GM21576 (cell line): Measurements from ENCODE around the gene MAGEL2.

ENCODE experiments used
- ATAC-seq: cut with Tn5 transposase; IDR thresholded peaks from one replicate; pipeline ENCODE4 v1.9.1; 2021; ENCODE audit warnings: mild to moderate bottlenecking, moderate library complexity; ENCODE audit not compliant: unreplicated experiment

The MAGEL2 gene

DNA sequence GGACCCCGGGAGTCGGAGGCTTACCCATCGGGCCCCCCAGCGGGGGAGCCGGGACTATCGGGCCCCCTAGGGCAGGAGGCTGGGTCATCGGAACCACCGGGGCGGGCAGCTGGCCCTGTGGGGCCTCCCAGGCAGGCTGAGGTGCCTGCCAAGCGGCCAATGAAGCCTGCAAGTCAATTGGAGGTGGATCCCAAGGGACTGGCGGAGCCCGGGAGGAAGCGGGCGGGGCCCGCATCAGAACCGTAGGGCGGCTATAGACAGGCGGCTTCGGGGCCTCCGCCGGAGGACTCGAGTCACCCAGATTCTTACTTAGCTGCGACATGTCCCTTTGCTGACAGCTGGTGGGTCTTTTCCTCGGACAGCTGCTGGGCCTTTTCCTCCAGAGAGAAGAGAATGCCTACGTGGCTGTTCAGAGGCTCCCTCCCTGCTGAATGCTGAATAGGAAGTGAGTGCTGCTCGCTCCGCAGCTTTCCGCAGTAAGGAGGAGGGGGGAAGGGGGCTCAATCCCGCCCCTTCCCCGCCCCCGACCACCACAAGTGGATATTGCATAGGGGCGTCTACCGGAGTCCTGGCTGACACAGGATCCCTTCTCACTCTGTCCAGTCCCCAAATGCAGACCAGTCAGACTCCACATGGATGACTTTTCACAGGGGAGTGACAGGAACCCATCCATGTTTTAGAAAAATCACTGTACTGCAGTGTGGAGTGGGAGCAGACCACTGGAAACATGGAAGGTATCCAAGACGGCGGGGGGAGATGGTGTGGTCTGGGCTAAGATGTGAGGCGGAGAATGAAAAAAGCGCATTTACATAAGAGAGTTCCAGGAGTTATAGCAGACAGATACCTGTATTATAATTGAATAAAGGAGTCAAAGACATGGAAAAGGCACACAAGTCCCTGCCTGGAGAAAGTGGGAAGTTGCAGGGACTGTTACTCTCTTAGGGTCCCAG is at the start of gene MAGEL2:
Gene MAGEL2 (minus strand): TSS at position 447 of the 950 bp plus-strand sequence. CDS start 125 bp downstream, at position 322.
- ATAC-seq, result no peak

GRCh38 chr15:23695282-23695681 is 47.6 kb upstream of the MAGEL2 start:
- ATAC-seq, result no peak

GRCh38 chr15:23694592-23694991 is 46.9 kb upstream of the MAGEL2 start:
- no peak for ATAC-seq

DNA sequence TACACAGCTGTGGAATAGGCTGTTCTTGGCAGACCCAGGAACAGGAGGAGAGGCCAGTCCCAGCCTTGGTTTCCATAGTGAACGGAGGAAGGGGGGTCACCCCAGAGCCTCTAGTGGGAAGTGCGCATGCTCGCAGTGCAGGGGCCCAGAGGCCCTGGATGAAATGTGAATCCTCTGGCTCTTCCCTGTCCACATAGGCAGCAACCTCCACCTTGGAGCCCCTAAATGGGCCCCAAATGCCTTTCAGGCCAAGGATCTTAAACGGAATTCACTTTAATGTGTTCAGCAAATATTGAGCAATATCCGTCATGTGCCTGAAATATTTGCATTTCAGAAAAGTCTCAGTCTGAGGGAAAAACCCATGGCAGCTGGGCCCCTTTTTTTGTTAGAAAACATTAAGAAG is 42.8 kb upstream of the MAGEL2 start:
- no peak for ATAC-seq

DNA sequence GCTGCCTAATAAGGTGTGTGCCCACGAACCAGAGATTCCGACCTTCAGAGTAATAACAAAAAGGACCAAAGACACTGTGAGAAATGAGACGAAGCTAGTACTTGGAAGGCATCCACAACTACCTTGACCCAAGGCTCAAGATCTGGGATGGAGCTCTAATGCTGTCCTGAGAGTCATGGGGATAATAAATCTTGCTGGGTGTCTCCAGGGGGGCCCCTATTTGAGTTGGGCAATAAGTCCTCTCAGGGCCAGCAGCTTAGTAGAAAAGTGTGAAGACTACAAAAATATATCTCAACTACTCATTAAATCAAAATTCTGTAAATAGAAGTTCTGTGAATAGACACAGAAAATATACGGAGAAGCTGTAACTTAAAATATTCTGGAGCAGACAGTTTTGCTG is 42.3 kb upstream of the MAGEL2 start:
- ATAC-seq, result no peak

DNA sequence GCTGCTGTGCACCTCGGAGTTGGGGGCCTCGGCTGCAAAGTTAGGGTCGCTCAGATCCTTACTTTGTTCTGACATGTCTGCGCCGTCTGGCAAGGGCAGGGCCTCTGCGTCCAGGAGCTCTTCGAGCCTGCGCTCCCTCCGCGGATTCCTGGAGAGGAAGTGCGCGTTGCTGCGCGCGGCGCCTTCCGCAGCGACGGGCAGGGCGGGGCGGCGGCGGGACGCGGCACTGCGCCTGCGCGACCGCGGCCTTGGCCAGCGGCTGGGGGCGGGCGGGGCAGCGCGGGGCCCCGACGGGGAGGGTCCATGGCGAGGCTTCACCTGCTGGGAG is 39.4 kb upstream of the MAGEL2 start, which contains the start of gene NDN:
Gene NDN (minus strand): TSS at position 163 of the 328 bp plus-strand sequence. CDS start 88 bp downstream, at position 75.
- ATAC-seq, result no peak

DNA sequence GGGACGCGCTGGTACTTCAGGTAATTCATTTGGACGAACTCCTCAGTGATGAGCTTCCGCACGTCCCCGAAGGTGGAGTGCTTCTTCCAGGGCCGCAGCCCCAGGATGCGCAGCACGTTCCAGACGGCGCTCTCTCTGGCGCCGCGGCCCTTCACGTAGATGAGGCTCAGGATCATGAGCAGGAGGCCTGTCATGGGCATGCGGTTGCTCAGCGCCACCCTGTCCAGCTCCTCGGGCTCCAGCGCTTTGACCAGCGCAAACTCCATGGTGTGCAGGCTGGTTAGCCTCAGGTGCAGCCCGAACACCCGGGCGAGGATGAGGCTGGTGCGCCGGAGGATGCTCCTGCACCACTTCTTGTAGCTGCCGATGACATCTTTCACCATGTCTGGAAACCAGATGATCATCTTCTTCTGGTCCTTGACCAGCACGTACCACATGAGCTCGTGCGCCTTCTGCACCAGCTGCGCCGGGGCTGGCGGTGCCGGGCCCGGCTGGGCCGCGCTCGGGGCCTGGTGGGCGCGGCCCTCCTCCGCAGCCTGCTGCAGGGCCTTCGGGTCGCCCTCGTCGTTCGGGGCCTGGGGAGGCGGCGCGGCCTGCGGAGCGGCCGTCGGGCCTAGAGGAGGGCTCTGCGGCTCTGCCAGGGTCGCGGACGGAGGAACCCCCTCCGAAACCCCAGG is 38.9 kb upstream of the MAGEL2 start:
- no peak for ATAC-seq

- ATAC-seq, result no peak
Observed at GRCh38 chr15:23671481-23671880, 23.8 kb upstream of the MAGEL2 start.

- ATAC-seq, result no peak
Observed at GRCh38 chr15:23670970-23671369, 23.3 kb upstream of the MAGEL2 start.

GRCh38 chr15:23663232-23663631 is 15.6 kb upstream of the MAGEL2 start:
- ATAC-seq, result no peak

DNA sequence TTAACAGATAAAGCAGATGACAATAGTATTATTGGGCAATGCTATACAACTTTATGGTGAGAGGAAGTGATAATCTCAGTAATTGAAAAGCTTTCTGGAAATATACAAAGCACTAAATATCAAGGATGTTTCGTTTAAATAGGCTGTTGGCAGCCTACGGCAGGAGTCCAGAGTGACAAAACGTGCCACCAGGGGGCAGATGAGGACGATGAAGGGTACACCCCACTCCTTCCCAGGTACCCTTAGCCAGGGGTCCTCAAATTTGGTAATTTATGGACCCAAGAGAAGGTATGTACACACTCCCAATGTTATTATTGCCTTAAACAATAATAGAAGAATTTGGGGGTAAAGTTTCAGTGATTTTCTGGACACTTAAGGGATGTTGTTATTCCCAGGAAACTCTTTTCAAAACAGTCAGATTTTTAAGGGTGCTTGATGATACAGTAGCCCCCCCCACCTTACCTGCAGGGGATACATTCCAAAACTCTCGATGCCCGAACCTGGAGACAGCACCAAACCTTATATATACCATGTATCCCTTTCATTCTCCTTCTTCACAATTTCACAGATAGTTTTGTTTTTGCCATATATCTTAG is 1.4 kb upstream of the MAGEL2 start:
- ATAC-seq, result no peak

DNA sequence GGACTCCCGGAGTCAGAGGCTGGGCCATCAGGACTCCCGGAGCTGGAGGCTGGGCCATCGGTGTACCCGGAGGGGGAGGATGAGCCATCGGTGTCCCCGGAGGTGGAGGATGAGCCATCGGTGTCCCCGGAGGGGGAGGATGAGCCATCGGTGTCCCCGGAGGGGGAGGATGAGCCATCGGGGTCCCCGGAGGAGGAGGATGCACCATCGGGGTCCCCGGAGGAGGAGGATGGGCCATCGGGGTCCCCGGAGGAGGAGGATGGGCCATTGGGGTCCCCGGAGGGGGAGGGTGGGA is 719 bp downstream of the MAGEL2 start:
- no peak for ATAC-seq

DNA sequence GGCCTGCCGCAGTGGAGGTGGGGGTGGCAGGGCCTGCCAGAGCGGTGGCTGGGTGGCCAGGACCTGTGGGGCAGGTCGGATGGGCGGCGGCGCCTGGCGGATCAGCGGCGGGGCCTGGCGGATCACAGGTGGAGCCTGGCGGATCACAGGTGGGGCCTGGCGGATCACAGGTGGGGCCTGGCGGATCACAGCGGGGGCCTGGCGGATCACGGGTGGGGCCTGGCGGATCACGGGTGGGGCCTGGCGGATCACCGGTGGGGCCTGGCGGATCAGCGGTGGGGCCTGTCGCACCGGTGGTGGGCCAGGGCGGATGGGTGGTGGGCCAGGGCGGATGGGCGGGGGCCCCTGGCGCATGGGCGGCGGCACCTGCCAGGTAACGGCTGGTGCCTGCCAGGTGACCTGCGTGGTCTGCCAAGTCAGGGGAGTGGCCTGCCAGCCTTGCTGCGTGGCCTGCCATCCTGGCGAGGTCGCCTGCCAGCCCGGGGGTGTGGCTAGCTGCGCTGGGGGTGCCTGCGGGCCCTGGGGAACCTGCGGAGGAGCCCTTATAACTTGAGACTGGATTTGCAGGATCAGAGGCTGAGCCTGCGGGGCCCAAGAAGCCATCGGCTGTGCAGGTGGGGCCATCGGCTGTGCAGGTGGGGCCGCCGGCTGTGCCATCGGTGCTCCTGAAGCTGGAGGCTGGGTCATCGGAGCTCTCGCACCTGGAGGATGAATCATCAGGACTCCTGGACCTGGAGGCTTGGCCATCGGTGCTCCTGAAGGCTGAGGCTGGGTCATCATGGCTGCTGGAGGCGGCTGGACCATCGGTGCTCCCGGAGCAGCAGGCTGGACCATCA is 1.3 kb downstream of the MAGEL2 start:
- ATAC-seq, result no peak

- no peak for ATAC-seq
Observed at GRCh38 chr15:23645371-23646164, 2.1 kb downstream of the MAGEL2 start.

- ATAC-seq, result no peak
Observed at GRCh38 chr15:23644829-23645228, 2.8 kb downstream of the MAGEL2 start.

DNA sequence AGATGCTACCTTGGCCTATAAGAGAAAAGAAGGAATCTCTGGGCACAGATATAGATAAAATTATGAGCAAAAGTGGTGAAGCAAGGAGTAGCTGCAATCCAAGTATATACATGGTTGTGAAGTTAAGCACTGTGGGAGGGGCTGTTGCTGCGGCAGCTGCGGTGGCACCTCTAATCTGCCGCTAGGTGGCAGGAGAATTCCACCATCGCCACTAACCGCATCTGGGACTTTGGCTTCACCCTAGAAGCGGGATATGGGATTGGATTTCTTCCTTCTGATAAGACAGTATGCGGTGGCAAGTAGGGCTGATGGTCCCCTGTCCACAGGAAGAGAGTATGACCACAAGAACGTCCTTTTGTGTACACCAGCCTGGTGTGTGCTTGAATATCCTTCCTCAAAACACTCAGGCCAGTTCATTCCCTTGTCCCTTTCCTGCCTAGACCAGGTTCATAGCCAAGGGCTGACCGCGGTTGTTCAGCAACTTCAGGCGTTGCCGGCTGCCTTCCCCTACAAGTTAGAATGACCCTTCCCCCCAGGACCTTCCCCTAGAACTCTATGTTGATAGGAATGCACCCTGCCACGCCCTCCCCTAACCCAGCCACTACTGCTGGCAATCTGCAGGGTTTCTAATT is 5.1 kb downstream of the MAGEL2 start:
- no peak for ATAC-seq

DNA sequence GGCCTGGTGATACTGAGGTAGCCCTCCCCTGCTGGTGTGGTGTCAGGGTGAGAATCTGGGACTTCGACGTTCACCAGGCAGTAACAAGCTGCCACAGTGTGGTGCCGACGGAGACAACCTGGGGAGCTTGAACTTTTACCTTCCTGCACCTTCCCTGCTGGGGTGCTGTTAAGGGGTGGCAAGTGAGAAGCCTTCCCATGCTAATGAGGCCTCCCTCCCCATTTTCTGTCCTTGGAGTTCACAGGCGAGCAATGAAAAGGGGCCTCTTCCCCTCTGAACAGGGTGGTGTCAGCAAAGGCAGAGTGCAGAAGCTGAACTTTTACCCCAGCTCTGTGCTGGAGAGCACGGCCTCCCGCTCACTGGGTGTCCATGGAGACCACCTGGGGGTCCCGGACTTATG is 13.5 kb downstream of the MAGEL2 start:
- ATAC-seq, result no peak

- no peak for ATAC-seq
Observed at GRCh38 chr15:23629234-23629805, 18.3 kb downstream of the MAGEL2 start.

GRCh38 chr15:23628612-23629233 is 18.9 kb downstream of the MAGEL2 start:
- no peak for ATAC-seq
